A549 (cell line): ENCODE measurements around the gene TCF4. TPM values are rescaled to one million over a fixed set of nuclear protein-coding genes. Genes with fewer than 3 reads are reported as not detected.

Source experiments
- ATAC-seq, 2 experiments: fragments of 200-7000 bp in 1 of 2; fragments of >200 bp in 1 of 2; cut with Nextera tagmentation in 1 of 2; cut with Tn5 transposase in 1 of 2; 3 replicates each; pipeline versions ENCODE4 v1.8.0 to v1.9.1; 2018 to 2020; ENCODE audit warnings: mild to moderate bottlenecking in 1 of 2, moderate library complexity in 1 of 2
- CTCF ChIA-PET: fragments of 300-600 bp; sonication (Branson Sonifier 250); formaldehyde crosslinking; extraction: SDS; loops from one replicate; lab custom pipeline; 2021; ENCODE audit warnings: antibody characterized with exemption, inconsistent platforms; lab: Yijun Ruan, JAX
- POLR2A ChIA-PET: fragments of 350-600 bp; formaldehyde crosslinking; extraction: SDS; loops from one replicate; lab custom pipeline; 2021; ENCODE audit warnings: antibody characterized with exemption, inconsistent platforms; lab: Yijun Ruan, JAX
- DNase-seq, 2 experiments: peaks; one replicate each; pipeline versions ENCODE4 v3.0.0 to v3.0.0-alpha.2; 2011 to 2016; ENCODE audit warnings: low read depth in 1 of 2, low spot score in 1 of 2
- FAIRE-seq: peaks from 2 replicates; lab custom pipeline; 2011; peaks lifted over from hg19 to GRCh38; lab: Jason Lieb, UNC
- H3K27ac ChIP-seq, 2 experiments: fragments of >200 bp; sonication (Bioruptor Twin); formaldehyde crosslinking; 3 replicates each; pipeline ENCODE4 v1.5.1; 2016 to 2017
- H3K4me1 ChIP-seq: fragments of >200 bp; sonication (Bioruptor Twin); formaldehyde crosslinking; 3 replicates; pipeline ENCODE4 v1.6.1; 2016
- H3K4me2 ChIP-seq: fragments of >200 bp; sonication (Bioruptor Twin); formaldehyde crosslinking; 3 replicates; pipeline ENCODE4 v1.6.1; 2016
- H3K4me3 ChIP-seq: fragments of >200 bp; sonication (Bioruptor Twin); formaldehyde crosslinking; 3 replicates; pipeline ENCODE4 v1.5.1; 2016
- H3K9me3 ChIP-seq: fragments of >200 bp; sonication (Bioruptor Twin); formaldehyde crosslinking; 3 replicates; pipeline ENCODE4 v1.6.1; 2016
- ATOH8 ChIP-seq: fragments of 250-450 bp; sonication (Bioruptor Pico); IDR thresholded peaks from 2 replicates; pipeline ENCODE4 v1.5.0; 2020; ENCODE audit warnings: low read depth, mild to moderate bottlenecking, moderate library complexity
- CBX2 ChIP-seq: fragments of 200-600 bp; sonication (generic); IDR thresholded peaks from 2 replicates; pipeline ENCODE4 v1.6.1; 2016; ENCODE audit warnings: low read depth, mild to moderate bottlenecking, borderline replicate concordance
- CHD4 ChIP-seq: fragments of 200-600 bp; sonication (generic); IDR thresholded peaks from 2 replicates; pipeline ENCODE4 v1.6.1; 2016; ENCODE audit warnings: antibody characterized with exemption, mild to moderate bottlenecking, borderline replicate concordance
- CTCF ChIP-seq: fragments of >200 bp; sonication (Bioruptor Twin); formaldehyde crosslinking; IDR thresholded peaks from 3 replicates; pipeline ENCODE4 v1.5.1; 2016
- EHF ChIP-seq: fragments of 250-450 bp; sonication (Bioruptor Pico); IDR thresholded peaks from 2 replicates; pipeline ENCODE4 v1.5.0; 2020; ENCODE audit warnings: mild to moderate bottlenecking
- EHMT2 ChIP-seq: fragments of 200-600 bp; sonication (generic); IDR thresholded peaks from 2 replicates; pipeline ENCODE4 v1.6.1; 2016; ENCODE audit warnings: antibody characterized with exemption, low read depth, mild to moderate bottlenecking, moderate library complexity
- EP300 ChIP-seq, 2 experiments: fragments of >200 bp; sonication (Bioruptor Twin); formaldehyde crosslinking; IDR thresholded peaks; 2 replicates in 1 of 2; 3 replicates in 1 of 2; pipeline ENCODE4 v1.6.1; 2016 to 2017
- ESRRA ChIP-seq: fragments of 150-350 bp; IDR thresholded peaks from 2 replicates; pipeline ENCODE4 v1.6.1; 2014; ENCODE audit warnings: mild to moderate bottlenecking, low read length, borderline replicate concordance
- FOSB ChIP-seq: fragments of 250-450 bp; sonication (Bioruptor Pico); IDR thresholded peaks from 2 replicates; pipeline ENCODE4 v1.5.0; 2020; ENCODE audit warnings: mild to moderate bottlenecking, moderate library complexity
- HEYL ChIP-seq: fragments of 250-450 bp; sonication (Bioruptor Pico); IDR thresholded peaks from 2 replicates; pipeline ENCODE4 v1.8.0; 2021; ENCODE audit warnings: mild to moderate bottlenecking, moderate library complexity
- HOXB13 ChIP-seq: fragments of 250-450 bp; sonication (Bioruptor Pico); IDR thresholded peaks from 2 replicates; pipeline ENCODE4 v1.5.0; 2020; ENCODE audit warnings: low read depth, mild to moderate bottlenecking, moderate library complexity
- KDM1A ChIP-seq: fragments of 200-600 bp; sonication (generic); IDR thresholded peaks from 2 replicates; pipeline ENCODE4 v1.6.1; 2016; ENCODE audit warnings: low read depth, mild to moderate bottlenecking
- MAZ ChIP-seq: fragments of 150-350 bp; IDR thresholded peaks from 2 replicates; pipeline ENCODE4 v1.6.1; 2014; ENCODE audit warnings: antibody characterized with exemption, low read depth, low read length, borderline replicate concordance
- NR3C1 ChIP-seq: fragments of >200 bp; sonication (Bioruptor Twin); formaldehyde crosslinking; IDR thresholded peaks from 3 replicates; pipeline ENCODE4 v1.6.1; 2017
- PBX3 ChIP-seq: IDR thresholded peaks from 2 replicates; pipeline ENCODE4 v1.6.1; 2012
- PHF8 ChIP-seq: fragments of 200-600 bp; sonication (generic); IDR thresholded peaks from 2 replicates; pipeline ENCODE4 v1.6.1; 2016; ENCODE audit warnings: low read depth, mild to moderate bottlenecking, antibody characterized with exemption, moderate library complexity, borderline replicate concordance
- RARB ChIP-seq: fragments of 250-450 bp; sonication (Bioruptor Pico); IDR thresholded peaks from 2 replicates; pipeline ENCODE4 v1.8.0; 2021; ENCODE audit warnings: mild to moderate bottlenecking, moderate library complexity
- REST ChIP-seq: fragments of 200-600 bp; sonication (generic); IDR thresholded peaks from 2 replicates; pipeline ENCODE4 v1.6.1; 2016; ENCODE audit warnings: antibody characterized with exemption, mild to moderate bottlenecking, moderate library complexity
- RFX5 ChIP-seq: fragments of 450-650 bp; IDR thresholded peaks from 2 replicates; pipeline ENCODE4 v1.7.1; 2014; ENCODE audit warnings: antibody characterized with exemption, mild to moderate bottlenecking, moderate library complexity
- RNF2 ChIP-seq: fragments of 200-600 bp; sonication (generic); IDR thresholded peaks from 2 replicates; pipeline ENCODE4 v1.6.1; 2016; ENCODE audit warnings: low read depth, mild to moderate bottlenecking, antibody characterized with exemption, moderate library complexity, borderline replicate concordance
- SREBF2 ChIP-seq: fragments of 450-650 bp; IDR thresholded peaks from 2 replicates; pipeline ENCODE4 v1.6.1; 2014; ENCODE audit warnings: mild to moderate bottlenecking, moderate library complexity
- TP53 ChIP-seq: fragments of 250-450 bp; sonication (Bioruptor Pico); IDR thresholded peaks from 2 replicates; pipeline ENCODE4 v1.5.0; 2021; ENCODE audit warnings: mild to moderate bottlenecking, moderate library complexity
- ZNF302 ChIP-seq: fragments of 250-450 bp; sonication (Bioruptor Pico); IDR thresholded peaks from 2 replicates; pipeline ENCODE4 v1.9.0; 2021; ENCODE audit warnings: inconsistent platforms, mild to moderate bottlenecking, moderate library complexity
- WGBS: methylation state at CpG from one replicate; pipeline ENCODE4 v1.1.6; 2017; ENCODE audit errors: missing lambda C conversion rate; 5-methylcytosine and 5-hydroxymethylcytosine counted together
- polyA plus RNA-seq, 4 experiments: library from polyadenylated mRNA; depleted of rRNA in 3 of 4; stranded (reverse); fragments of >200 nt; fragmentation: RNase III in 1 of 4; extraction: RNeasy Plus Mini Kit Qiagen cat#74134 plus additional on column Dnase treatment in 1 of 4; gene quantifications; 2 replicates in 3 of 4; 3 replicates in 1 of 4; pipeline ENCODE4 v1.2.3, GENCODE V29; 2011 to 2017

TCF4 gene
- polyA plus RNA-seq, 2 of the 4 experiments (the other 2 are of a cell fraction), result 3.0 to 4.0 TPM

GRCh38 chr18:55365342-55365741 lies 222.7 kb downstream of the TCF4 start:
- no peaks in the 10 kb centered on the region for H3K9me3 ChIP-seq
- no peak overlapping the region for H3K4me2 ChIP-seq
- H3K4me1 ChIP-seq, result no peaks in the 10 kb centered on the region
- 53% methylated on average over 2 of the region's 2 CpGs for WGBS
- CTCF ChIA-PET, result no interaction called here
- ATAC-seq, result no peak
- no peak for DNase-seq
- H3K4me3 ChIP-seq, result no peak overlapping the region
- POLR2A ChIA-PET, result no interaction called here
- no peak overlapping the region for H3K27ac ChIP-seq
- no peak for TF ChIP-seq KDM1A
- TF ChIP-seq PBX3, result no peak
- TF ChIP-seq ZNF302 (CRISPR knock-in tag), result no peak
- no peak for FAIRE-seq

- Histone ChIP-seq H3K4me2 (no peak overlapping the region), H3K9me3 (no peaks in the 10 kb centered on the region), H3K27ac (no peak overlapping the region), H3K4me3 (no peak overlapping the region), H3K4me1 (no peaks in the 10 kb centered on the region)
- TF ChIP-seq FOSB (CRISPR knock-in tag), result no peak
- no peak for TF ChIP-seq HEYL (CRISPR knock-in tag)
- no peak for TF ChIP-seq ATOH8 (CRISPR knock-in tag)
- TF ChIP-seq CHD4, result no peak
- no peak for TF ChIP-seq EHF
- no peak for TF ChIP-seq CBX2
- no peak for TF ChIP-seq PHF8
- TF ChIP-seq EHMT2, result no peak
- TF ChIP-seq EP300 (IDR thresholded peaks at IDR 0.05), result no peak
- no peak for TF ChIP-seq MAZ
- no peak for TF ChIP-seq PBX3
- no peak for TF ChIP-seq NR3C1
- no peak for TF ChIP-seq TP53 (CRISPR knock-in tag)
- no peak for TF ChIP-seq RFX5
- no peak for TF ChIP-seq ESRRA
- no peak for TF ChIP-seq HOXB13
- TF ChIP-seq RARB (CRISPR knock-in tag), result no peak
- FAIRE-seq (no peak), ATAC-seq (no peak), DNase-seq (no peak)
- ChIA-PET POLR2A (interaction anchor here (0.6 kb wide), 1 partner anchor 19 kb away, joined by 3 read pairs; no protein-coding TSS in a partner anchor), CTCF (no interaction called here)
- 47% methylated on average over 3 of the region's 3 CpGs for WGBS
Measured at GRCh38 chr18:55362303-55362702, 225.7 kb downstream of the TCF4 start.

GRCh38 chr18:55361492-55362250 lies 226.3 kb downstream of the TCF4 start:
- Histone ChIP-seq H3K4me2 (no peak overlapping the region), H3K9me3 (no peaks in the 10 kb centered on the region), H3K4me1 (no peaks in the 10 kb centered on the region), H3K27ac (no peak overlapping the region), H3K4me3 (no peak overlapping the region)
- no peak for DNase-seq
- no peak for FAIRE-seq
- CTCF ChIA-PET, result interaction anchor here (1.2 kb wide), 1 partner anchor 1015 kb away, joined by 3 read pairs; no protein-coding TSS in a partner anchor
- POLR2A ChIA-PET, result no interaction called here
- no peak for ATAC-seq
- 44% methylated on average over 2 of the region's 3 CpGs for WGBS
- TF ChIP-seq EP300 (IDR thresholded peaks at IDR 0.05) (no peak), SREBF2 (no peak), REST (no peak), RNF2 (no peak), EHF (no peak), CTCF (no peak)
